Bladder microvascular endothelial cell (primary cell): ENCODE data around the gene TIGD1. TPM values are rescaled to one million over a fixed set of nuclear protein-coding genes. Genes with fewer than 3 reads are reported as not detected.

ENCODE experiments used
- total RNA-seq: library from RNA; depleted of rRNA; stranded (reverse); fragments of >200 nt; gene quantifications from 2 replicates; pipeline ENCODE4 v1.2.3, GENCODE V29; 2014

Gene TIGD1
- 0.97 and 2.4 TPM in 2 replicates for total RNA-seq

GRCh38 chr2:232550354-232551249, at the start of gene TIGD1, which contains the start of gene EIF4E2:
Gene TIGD1, minus strand, starts transcription at chr2:232550557. Its CDS starts 675 bp downstream, at chr2:232549882.
Gene EIF4E2, plus strand, starts transcription at chr2:232550689. Its CDS starts 36 bp downstream, at chr2:232550725.

DNA sequence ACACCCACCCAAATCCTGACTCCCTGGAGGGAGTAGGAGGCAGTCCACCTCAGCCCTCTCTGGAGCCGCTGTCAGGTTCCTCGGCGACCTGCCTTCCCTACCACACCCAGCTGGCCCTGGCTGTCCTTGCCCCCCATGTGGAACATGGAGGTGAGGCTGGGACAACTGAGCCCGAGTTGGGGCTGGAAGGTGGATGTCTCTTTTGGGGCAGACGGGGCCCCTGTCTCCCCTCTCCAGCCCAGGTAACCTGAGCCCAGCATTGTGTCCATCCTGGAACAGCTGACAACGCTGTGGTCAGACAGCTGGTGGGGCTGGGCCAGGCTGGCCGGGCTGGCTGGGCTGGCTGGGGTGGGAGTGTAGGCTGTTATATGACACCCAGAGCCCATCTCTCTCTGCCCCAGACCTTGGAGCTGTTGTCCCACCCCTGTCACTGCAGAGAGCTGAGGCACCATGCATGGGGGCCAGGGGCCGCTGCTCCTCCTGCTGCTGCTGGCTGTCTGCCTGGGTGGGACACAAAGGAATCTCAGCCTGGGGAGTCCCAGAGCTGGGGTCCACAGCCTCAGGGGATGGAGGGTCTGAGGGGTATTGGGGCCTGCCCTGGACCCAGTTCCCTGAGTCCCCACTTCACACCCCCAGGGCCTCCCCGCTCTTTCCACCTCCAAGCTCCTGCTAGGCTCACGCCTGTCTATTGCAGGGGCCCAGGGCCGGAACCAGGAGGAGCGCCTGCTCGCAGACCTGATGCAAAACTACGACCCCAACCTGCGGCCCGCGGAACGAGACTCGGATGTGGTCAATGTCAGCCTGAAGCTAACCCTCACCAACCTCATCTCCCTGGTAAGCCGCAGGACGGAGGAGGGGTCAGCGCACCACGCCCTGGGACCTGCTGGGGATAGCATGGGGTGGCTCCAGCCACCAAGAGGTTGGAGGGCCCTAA, 10.8 kb downstream of the TIGD1 start, which contains the start of gene CHRNG:
Gene CHRNG (plus strand): TSS at position 395 of the 934 bp plus-strand sequence. CDS start 56 bp downstream, at position 451.

DNA sequence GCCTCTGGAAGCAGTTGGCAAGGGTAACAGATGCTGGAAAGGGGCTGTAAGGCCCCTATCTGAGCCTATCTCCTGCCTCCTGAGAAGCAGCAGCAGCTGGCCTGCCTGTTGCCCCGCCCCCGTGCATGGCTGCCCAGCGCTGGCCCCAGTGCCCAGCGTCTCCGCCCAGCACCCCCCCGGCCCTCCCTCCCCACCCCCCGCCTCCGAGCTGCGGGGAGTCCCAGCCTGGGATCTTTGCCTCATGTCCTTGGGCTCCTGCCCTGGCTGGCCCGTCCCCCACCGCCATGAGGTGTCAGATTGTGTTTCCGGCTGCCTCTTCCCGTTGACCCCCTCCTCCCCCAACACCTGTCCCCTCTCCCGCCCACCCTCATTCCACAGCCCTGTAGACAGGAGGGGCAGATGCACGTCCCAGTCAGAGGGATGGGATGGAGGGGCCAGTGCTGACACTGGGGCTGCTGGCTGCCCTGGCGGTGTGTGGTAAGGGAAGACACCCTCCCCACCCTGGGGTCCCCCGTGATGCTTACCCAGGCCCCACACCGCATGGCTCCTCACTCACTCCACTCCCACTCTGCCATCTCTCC, 24.5 kb downstream of the TIGD1 start, which contains the start of gene CHRND:
Gene CHRND (plus strand): TSS at position 370 of the 581 bp plus-strand sequence. CDS start 56 bp downstream, at position 426.

GRCh38 chr2:232519581-232520438, 30.5 kb downstream of the TIGD1 start, which contains the start of gene PRSS56:
Gene PRSS56, plus strand, starts transcription at chr2:232520388. Its CDS starts 211 bp downstream, at chr2:232520599.

Other genes starting within 250 kb of the TIGD1 start
- not detected in 2 replicates for gene ALPP, start 171.8 kb downstream of the TIGD1 start, total RNA-seq
- gene ALPG, start 143.7 kb downstream of the TIGD1 start, total RNA-seq: not detected in 2 replicates
- not detected in 2 replicates for gene ALPI, start 94.4 kb downstream of the TIGD1 start, total RNA-seq
- not detected in 2 replicates for gene ECEL1, start 62.7 kb downstream of the TIGD1 start, total RNA-seq
- not detected in 2 replicates for gene PRSS56, start 30.2 kb downstream of the TIGD1 start, total RNA-seq
- gene CHRND, start 24.4 kb downstream of the TIGD1 start, total RNA-seq: not detected in 2 replicates
- gene CHRNG, start 10.9 kb downstream of the TIGD1 start, total RNA-seq: not detected in 2 replicates
- gene EIF4E2, start 132 bp upstream of the TIGD1 start, total RNA-seq: 103 TPM in 2 replicates
- 0.06 and 0.16 TPM in 2 replicates for gene EFHD1, start 83.0 kb upstream of the TIGD1 start, total RNA-seq
- 28.8 and 75.6 TPM in 2 replicates for gene GIGYF2, start 146.8 kb upstream of the TIGD1 start, total RNA-seq
- not detected in 2 replicates for gene KCNJ13, start 226.0 kb upstream of the TIGD1 start, total RNA-seq